PFSK-1 (cell line): ENCODE results near the gene ABCG1.

Experiments used
- FOXP2 ChIP-seq: optimal IDR thresholded peaks from 2 replicates; pipeline ENCODE3; 2011; ENCODE audit warnings: borderline replicate concordance, control low read depth, inconsistent platforms; ENCODE audit not compliant: insufficient read depth; ENCODE audit errors: extremely low read length, extremely low read depth
- POLR2AphosphoS5 ChIP-seq: IDR thresholded peaks from 2 replicates; pipeline ENCODE4 v1.6.1; 2012; ENCODE audit warnings: low read depth, mild to moderate bottlenecking, control low read depth, low read length, moderate library complexity
- REST ChIP-seq, 2 experiments: IDR thresholded peaks; 2 replicates each; pipeline versions ENCODE4 v1.6.1 to v1.8.0; 2011 to 2012; ENCODE audit warnings: low read depth in 2 of 2, low read length in 2 of 2, control low read depth in 1 of 2, inconsistent platforms in 1 of 2, mild to moderate bottlenecking in 1 of 2, moderate library complexity in 1 of 2; ENCODE audit not compliant: insufficient read depth in 1 of 2
- SIN3A ChIP-seq: IDR thresholded peaks from 2 replicates; pipeline ENCODE4 v1.6.1; 2012; ENCODE audit warnings: mild to moderate bottlenecking, low read length, moderate library complexity, borderline replicate concordance; ENCODE audit not compliant: insufficient read depth
- TAF1 ChIP-seq: IDR thresholded peaks from 2 replicates; pipeline ENCODE4 v1.6.1; 2012; ENCODE audit warnings: low read length, control low read depth, borderline replicate concordance; ENCODE audit not compliant: insufficient read depth

Gene ABCG1

GRCh38 chr21:42254083-42254482 is 35.1 kb downstream of the ABCG1 start:
- TF ChIP-seq FOXP2 (no peak), POLR2AphosphoS5 (no peak), REST (IDR thresholded peaks at IDR 0.05; ENCODE audit: insufficient read depth in 1 of 2, low read depth in 2 of 2, low read length in 2 of 2) (no peak), SIN3A (no peak), TAF1 (no peak)

GRCh38 chr21:42254651-42255601 is 36.0 kb downstream of the ABCG1 start:
- no peak for TF ChIP-seq SIN3A
- TF ChIP-seq TAF1 = no peak
- no peak for TF ChIP-seq POLR2AphosphoS5
- TF ChIP-seq FOXP2 = no peak
- TF ChIP-seq REST (IDR thresholded peaks at IDR 0.05; ENCODE audit: insufficient read depth in 1 of 2, low read depth in 2 of 2, low read length in 2 of 2) = no peak

GRCh38 chr21:42255825-42256224 is 36.9 kb downstream of the ABCG1 start:
- TF ChIP-seq POLR2AphosphoS5 (no peak), TAF1 (no peak), REST (IDR thresholded peaks at IDR 0.05; ENCODE audit: insufficient read depth in 1 of 2, low read depth in 2 of 2, low read length in 2 of 2) (no peak), FOXP2 (no peak), SIN3A (no peak)

GRCh38 chr21:42256316-42256715 is 37.4 kb downstream of the ABCG1 start:
- TF ChIP-seq TAF1 = no peak
- TF ChIP-seq POLR2AphosphoS5 = no peak
- TF ChIP-seq SIN3A = no peak
- TF ChIP-seq REST (IDR thresholded peaks at IDR 0.05; ENCODE audit: insufficient read depth in 1 of 2, low read depth in 2 of 2, low read length in 2 of 2) = no peak
- no peak for TF ChIP-seq FOXP2
